Measurements from ENCODE around the gene SULT4A1. TPM values are rescaled to one million over a fixed set of nuclear protein-coding genes. Genes with fewer than 3 reads are reported as not detected.

SULT4A1 gene
- total and polyA plus RNA-seq, 2 of the 8 experiments (the other 6 are each of a cell fraction or from before 2014, with no cell fraction given): 9.1 to 11.8 TPM

DNA sequence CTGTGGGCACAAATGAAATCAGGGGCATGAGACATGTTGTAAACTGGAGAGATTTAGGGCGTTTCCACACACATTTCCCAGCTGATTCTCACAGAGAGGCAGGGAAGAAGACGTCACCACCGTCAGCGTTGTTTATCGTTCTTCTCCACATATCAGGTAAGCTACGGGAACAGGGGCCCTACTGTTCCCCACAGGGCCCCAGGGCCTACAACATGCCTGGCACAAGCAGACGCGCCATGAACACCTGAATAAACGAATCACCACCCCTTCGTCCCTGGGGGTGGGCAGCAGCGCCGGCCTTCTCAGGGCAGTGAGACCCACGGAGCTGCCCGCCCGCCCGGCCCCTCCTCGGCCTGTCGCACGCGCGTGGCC is 50.5 kb downstream of the SULT4A1 start:
- TF ChIP-seq SAP30 (IDR thresholded peaks at IDR 0.05; ENCODE audit: insufficient read depth, insufficient replicate concordance, low read length): peak; percentile 38
- TF ChIP-seq, protein P1, sequence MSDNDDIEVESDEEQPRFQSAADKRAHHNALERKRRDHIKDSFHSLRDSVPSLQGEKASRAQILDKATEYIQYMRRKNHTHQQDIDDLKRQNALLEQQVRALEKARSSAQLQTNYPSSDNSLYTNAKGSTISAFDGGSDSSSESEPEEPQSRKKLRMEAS (IDR thresholded peaks at IDR 0.05): no peak
- no peak overlapping the region for H2BK15ac ChIP-seq (ENCODE audit: low read length)
- H3K23me2 ChIP-seq (ENCODE audit: low read depth, low read length): peaks cover 6% of the 10 kb centered on the region
- H3K79me1 ChIP-seq (ENCODE audit: low read depth, low read length): peaks cover 5% of the 10 kb centered on the region; the same call in 1 of the 2 replicates
- FAIRE-seq: no peak
- ChIA-PET CTCF (ENCODE audit: partially characterized antibody) (interaction anchor here (1.3 to 1.6 kb wide), 2 partner anchors 16 to 71 kb away, joined by 3 to 4 read pairs; no protein-coding TSS in a partner anchor), POLR2A (ENCODE audit: partially characterized antibody) (interaction anchor here (1.5 to 3.2 kb wide), 2 partner anchors 10 to 80 kb away, joined by 3 to 20 read pairs; partner anchors contain the start of gene PNPLA5)
- no peak for DNase-seq (ENCODE audit: low read depth in 1 of 2, low spot score in 2 of 2)
- H2AK5ac ChIP-seq (ENCODE audit: low read depth, low read length): no peak overlapping the region
- H3K9ac ChIP-seq (replicated peaks in 1 of 4; ENCODE audit: extremely low read depth in 1 of 4, low read depth in 3 of 4, low read length in 3 of 4): peak overlapping the region in 3 of 4 experiments; percentile 25 to 40 (median 26); a peak in 3 of 7 replicates
- no peak overlapping the region for H3K56ac ChIP-seq (replicated peaks; ENCODE audit: insufficient read length, low read depth, low read length)
- H3K36me3 ChIP-seq (ENCODE audit: control insufficient read depth in 2 of 4, insufficient read depth in 4 of 4, low read length in 3 of 4): no peaks in the 10 kb centered on the region
- H3K9me3 ChIP-seq (ENCODE audit: insufficient read depth in 2 of 2, low read depth in 1 of 2, low read length in 1 of 2): no peaks in the 10 kb centered on the region
- H2BK20ac ChIP-seq (ENCODE audit: low read length): no peak overlapping the region
- H2AFZ ChIP-seq (ENCODE audit: low read length): peak overlapping the region; percentile 91
- no peak overlapping the region for H4K5ac ChIP-seq (ENCODE audit: insufficient read length, low read depth, low read length)
- H2BK12ac ChIP-seq (ENCODE audit: low read depth, low read length): no peak overlapping the region
- peaks cover 0 to 13% (median 5%) of the 10 kb centered on the region in 4 experiments; a peak in 6 of 7 replicates for H3K4me1 ChIP-seq (replicated peaks in 1 of 4; ENCODE audit: control insufficient read depth in 3 of 4, insufficient read depth in 4 of 4, low read length in 3 of 4)
- no peaks in the 10 kb centered on the region for H3K27me3 ChIP-seq (replicated peaks in 1 of 4; ENCODE audit: control insufficient read depth in 3 of 4, extremely low read depth in 1 of 4, insufficient read depth in 3 of 4, low read length in 3 of 4)
- no peak overlapping the region for H3K27ac ChIP-seq (ENCODE audit: low read depth, low read length)
- peak overlapping the region; percentile 88 to 99 for H3K4me2 ChIP-seq (ENCODE audit: insufficient read depth in 1 of 2, low read depth in 2 of 2, low read length in 2 of 2)
- H3K79me2 ChIP-seq (ENCODE audit: control insufficient read depth in 1 of 2, insufficient read depth in 2 of 2, low read length in 2 of 2): no peaks in the 10 kb centered on the region
- WGBS, 2 experiments (ENCODE audit: extremely low coverage in 1 of 2, insufficient coverage in 1 of 2, insufficient read length in 1 of 2, insufficient replicate concordance in 2 of 2, low coverage in 1 of 2, low lambda C conversion rate in 2 of 2, missing lambda C conversion rate in 1 of 2): 2% methylated on average over 13 of the region's 21 CpGs; no CpG with 5 or more reads in 1 of the 2 experiments
- H2BK5ac ChIP-seq (ENCODE audit: low read depth, low read length): no peak overlapping the region
- no peak overlapping the region for H4K8ac ChIP-seq (ENCODE audit: extremely low read depth, insufficient read depth, low read length)
- peak overlapping the region; percentile 67 to 86 (median 76) for H3K4me3 ChIP-seq (ENCODE audit: extremely low read depth in 1 of 4, insufficient read depth in 2 of 4, low read depth in 3 of 4, low read length in 4 of 4)
- no peak overlapping the region for H3K18ac ChIP-seq (ENCODE audit: extremely low read depth, low read length)
- no peak overlapping the region for H4K91ac ChIP-seq (replicated peaks; ENCODE audit: insufficient read length, low read length)
- H3K4ac ChIP-seq (replicated peaks; ENCODE audit: insufficient read length, low read depth, low read length): no peak overlapping the region
- no peak overlapping the region for H3K23ac ChIP-seq (ENCODE audit: insufficient read length)
- H3K14ac ChIP-seq (ENCODE audit: insufficient read length): no peak overlapping the region
- no peaks in the 10 kb centered on the region for H4K20me1 ChIP-seq (replicated peaks in 1 of 2; ENCODE audit: control insufficient read depth in 1 of 2, insufficient read depth in 2 of 2, low read length in 2 of 2)
- no peak overlapping the region for H2BK120ac ChIP-seq (replicated peaks; ENCODE audit: low read depth, low read length)
